ENCODE data around the gene PSKH1.

PSKH1 gene

GRCh38 chr16:67917140-67917851, 24.2 kb downstream of the PSKH1 start:
- in situ Hi-C loops (cut with MboI; ENCODE audit: low pct_unique_long_range_greater_than_20kb, low sequenced_read_pairs) = no loop called here
- no peak for DNase-seq

DNA sequence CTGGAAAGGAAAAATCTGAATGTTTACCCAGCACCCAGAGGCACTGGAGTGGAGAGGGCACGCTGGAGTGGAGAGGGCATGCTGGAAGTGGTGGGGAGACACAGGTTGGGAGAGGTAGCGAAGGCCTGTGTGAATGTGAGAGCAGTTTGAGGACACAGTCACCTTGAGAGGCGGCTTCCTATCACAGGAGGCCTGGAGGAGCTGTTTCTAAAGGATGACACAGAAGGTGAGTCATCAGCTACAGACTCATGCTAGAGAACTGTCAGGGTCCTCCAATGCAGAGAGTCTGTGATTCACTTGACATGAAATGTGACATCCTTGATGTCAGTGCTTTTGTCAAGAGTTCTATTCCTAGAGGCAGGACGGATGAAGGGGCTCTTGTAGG, 24.8 kb downstream of the PSKH1 start:
- no peak for DNase-seq
- in situ Hi-C loops (cut with MboI; ENCODE audit: low pct_unique_long_range_greater_than_20kb, low sequenced_read_pairs) = no loop called here

DNA sequence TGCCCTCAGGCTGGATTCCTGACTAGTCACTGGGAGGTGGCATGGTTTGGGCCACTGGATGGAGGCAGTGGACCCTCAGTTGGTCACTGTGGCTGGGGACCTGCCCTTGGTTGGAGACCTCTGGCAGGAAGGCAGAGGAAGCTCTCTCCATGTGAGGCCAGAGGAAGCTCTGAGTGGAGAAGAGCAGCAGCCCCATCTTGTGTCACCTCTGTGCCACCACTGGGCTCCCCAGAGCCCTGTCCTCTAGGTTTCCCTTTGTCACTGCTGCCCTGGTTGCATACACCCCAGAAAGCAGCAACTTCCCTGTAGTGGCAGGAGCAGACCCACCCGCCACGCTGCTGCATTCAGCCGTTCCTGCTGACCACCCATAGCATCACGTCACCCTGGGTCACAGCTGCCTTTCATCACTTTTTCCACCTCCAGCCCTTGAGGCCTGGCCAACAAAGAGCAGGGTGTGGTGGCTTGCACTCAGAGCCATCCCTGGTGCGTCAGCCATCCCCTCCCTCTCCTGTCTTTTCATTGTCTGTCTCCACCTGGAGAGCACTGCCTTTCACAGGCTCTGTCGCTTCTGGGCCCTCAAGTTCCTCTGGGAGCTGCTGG, 26.7 kb downstream of the PSKH1 start:
- in situ Hi-C loops (cut with MboI; ENCODE audit: low pct_unique_long_range_greater_than_20kb, low sequenced_read_pairs) = no loop called here
- no peak for DNase-seq

GRCh38 chr16:67922221-67922620, 29.2 kb downstream of the PSKH1 start:
- in situ Hi-C loops (cut with MboI; ENCODE audit: low pct_unique_long_range_greater_than_20kb, low sequenced_read_pairs) = no loop called here
- no peak for DNase-seq

- in situ Hi-C loops (cut with MboI; ENCODE audit: low pct_unique_long_range_greater_than_20kb, low sequenced_read_pairs) = no loop called here
- no peak for DNase-seq
These were observed 29.7 kb downstream of the PSKH1 start for GRCh38 chr16:67922740-67923139.

- no peak for DNase-seq
- in situ Hi-C loops (cut with MboI; ENCODE audit: low pct_unique_long_range_greater_than_20kb, low sequenced_read_pairs) = no loop called here
These were observed 30.5 kb downstream of the PSKH1 start for GRCh38 chr16:67923414-67924116.

- no peak for DNase-seq
- in situ Hi-C loops (cut with MboI; ENCODE audit: low pct_unique_long_range_greater_than_20kb, low sequenced_read_pairs) = no loop called here
These were observed 31.3 kb downstream of the PSKH1 start for GRCh38 chr16:67924140-67924906.

DNA sequence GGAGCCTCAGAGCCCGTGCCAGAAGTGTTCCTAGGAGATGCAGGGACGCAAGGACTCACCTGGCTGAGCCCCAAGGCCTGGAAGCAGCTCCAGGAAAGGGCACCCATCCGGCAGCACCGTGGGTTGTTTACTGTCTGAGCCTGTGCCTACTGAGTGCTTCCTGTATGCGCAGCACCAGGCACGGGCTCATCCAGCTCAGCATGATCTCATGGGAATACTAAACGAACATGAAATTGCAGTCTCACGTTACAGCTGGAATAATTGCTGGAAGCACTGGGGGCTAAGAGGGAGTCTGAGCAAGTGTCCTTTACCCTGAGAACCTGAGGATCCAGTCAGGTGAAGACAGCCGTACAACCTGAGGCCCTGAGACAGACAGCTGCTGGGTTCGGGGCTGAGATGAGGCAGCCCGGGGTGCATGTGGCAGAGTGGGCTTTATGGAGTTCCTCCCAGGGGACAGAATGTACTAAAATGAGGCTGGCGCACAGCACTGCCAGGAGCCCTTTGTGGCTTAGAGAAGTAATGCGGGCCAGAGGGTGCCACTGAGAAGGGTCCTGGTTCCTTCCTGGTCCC, 33.2 kb downstream of the PSKH1 start:
- DNase-seq = no peak
- in situ Hi-C loops (cut with MboI; ENCODE audit: low pct_unique_long_range_greater_than_20kb, low sequenced_read_pairs) = no loop called here

- in situ Hi-C loops (cut with MboI; ENCODE audit: low pct_unique_long_range_greater_than_20kb, low sequenced_read_pairs) = no loop called here
- DNase-seq = no peak
These were observed 34.3 kb downstream of the PSKH1 start for GRCh38 chr16:67927131-67927941.

DNA sequence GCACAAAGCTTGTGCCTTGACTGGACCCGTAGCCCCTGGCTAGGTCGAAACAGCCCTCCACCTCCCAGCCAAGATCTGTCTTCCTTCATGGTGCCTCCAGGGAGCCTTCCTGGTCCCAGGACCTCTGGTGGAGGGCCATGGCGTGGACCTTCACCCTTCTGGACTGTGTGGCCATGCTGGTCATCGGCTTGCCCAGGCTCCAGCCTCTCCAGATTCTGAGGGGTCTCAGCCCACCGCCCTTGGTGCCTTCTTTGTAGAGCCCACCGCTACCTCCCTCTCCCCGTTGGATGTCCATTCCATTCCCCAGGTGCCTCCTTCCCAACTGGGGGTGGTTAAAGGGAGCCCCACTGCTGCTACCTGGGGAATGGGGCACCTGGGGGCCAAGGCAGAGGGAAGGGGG, 35.1 kb downstream of the PSKH1 start:
- no peak for DNase-seq
- in situ Hi-C loops (cut with MboI; ENCODE audit: low pct_unique_long_range_greater_than_20kb, low sequenced_read_pairs) = no loop called here

- in situ Hi-C loops (cut with MboI; ENCODE audit: low pct_unique_long_range_greater_than_20kb, low sequenced_read_pairs) = no loop called here
- DNase-seq = peak; percentile 73
These were observed 35.7 kb downstream of the PSKH1 start for GRCh38 chr16:67928561-67929364.

DNA sequence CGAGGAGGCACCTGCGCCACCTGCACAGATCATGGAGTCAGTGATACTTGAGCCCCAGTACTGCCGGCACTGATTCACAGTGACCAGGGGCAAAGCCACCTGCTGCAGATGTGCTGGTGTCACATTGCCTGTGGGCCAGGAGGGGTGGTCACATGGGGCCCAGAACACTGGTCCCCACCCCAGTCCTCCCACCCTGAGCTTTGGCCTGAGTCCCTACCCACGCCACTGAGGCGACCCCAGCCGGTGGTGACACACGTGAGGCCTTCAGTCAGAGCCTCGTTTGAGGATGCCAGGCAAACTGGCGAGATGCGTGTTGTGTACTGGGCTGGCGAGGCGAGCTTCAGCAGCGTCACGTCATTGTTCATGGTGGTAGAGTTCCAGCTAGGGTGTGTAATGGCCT, 37.1 kb downstream of the PSKH1 start:
- in situ Hi-C loops (cut with MboI; ENCODE audit: low pct_unique_long_range_greater_than_20kb, low sequenced_read_pairs) = no loop called here
- no peak for DNase-seq

GRCh38 chr16:67930678-67931211, 37.7 kb downstream of the PSKH1 start:
- no peak for DNase-seq
- in situ Hi-C loops (cut with MboI; ENCODE audit: low pct_unique_long_range_greater_than_20kb, low sequenced_read_pairs) = no loop called here

- in situ Hi-C loops (cut with MboI; ENCODE audit: low pct_unique_long_range_greater_than_20kb, low sequenced_read_pairs) = no loop called here
- DNase-seq = no peak
These were observed 38.8 kb downstream of the PSKH1 start, which contains the start of gene CTRL for GRCh38 chr16:67931712-67932461. Gene CTRL, minus strand, starts transcription at chr16:67931862. Its CDS starts 10 bp downstream, at chr16:67931852.

DNA sequence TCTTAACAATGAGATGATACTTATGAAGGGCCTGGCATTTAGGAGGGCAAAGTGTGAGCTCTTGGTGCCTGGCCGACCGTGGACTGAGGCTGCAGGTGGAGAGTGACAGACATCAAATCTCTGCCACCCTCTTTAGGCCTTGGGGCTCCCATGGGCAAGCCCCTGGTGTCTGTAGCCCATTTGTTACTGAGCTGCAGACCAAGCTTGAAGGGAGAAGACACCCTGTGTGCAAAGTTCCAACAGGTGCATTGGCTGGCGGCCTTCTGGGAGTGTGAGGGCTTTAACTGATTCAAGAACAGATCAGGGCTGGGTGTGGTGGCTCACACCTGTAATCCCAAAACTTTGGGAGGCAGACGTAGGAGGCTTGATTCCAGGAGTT, 39.4 kb downstream of the PSKH1 start:
- in situ Hi-C loops (cut with MboI; ENCODE audit: low pct_unique_long_range_greater_than_20kb, low sequenced_read_pairs) = no loop called here
- no peak for DNase-seq

- in situ Hi-C loops (cut with MboI; ENCODE audit: low pct_unique_long_range_greater_than_20kb, low sequenced_read_pairs) = no loop called here
These were observed 40.8 kb downstream of the PSKH1 start for GRCh38 chr16:67933805-67934204.

More at GRCh38 chr16:67933805-67934204, 40.8 kb downstream of the PSKH1 start:
- no peak for DNase-seq

All from KBM-7 (cell line).